Transverse colon (tissue), 4 donors: ENCODE results near the gene MCCC2. TPM values are rescaled to one million over a fixed set of nuclear protein-coding genes. Genes with fewer than 3 reads are reported as not detected.
A peak's percentile ranks its signal among the peaks of the same experiment; 100 is the strongest.
"Not testable (repeated sequence)": the region's sequence is repeated elsewhere in the genome, so short reads cannot be mapped to it uniquely, and the experiment has no call there.

Experiments
- DNase-seq: peaks from one replicate; pipeline ENCODE4 v3.0.0-alpha.2; 2019
- H3K27ac ChIP-seq, 4 donors: fragments of 200-600 bp; sonication (generic); 2 replicates each; pipeline ENCODE4 v1.5.1; 2016 to 2018; ENCODE audit warnings: inconsistent platforms in 4 of 4
- H3K27me3 ChIP-seq: fragments of 200-600 bp; sonication (generic); 2 replicates; pipeline ENCODE4 v1.5.1; 2017; ENCODE audit warnings: inconsistent platforms
- H3K36me3 ChIP-seq, 4 donors: fragments of 200-600 bp; sonication (generic); 2 replicates each; pipeline ENCODE4 v1.5.1; 2017 to 2019; ENCODE audit warnings: inconsistent platforms in 4 of 4
- H3K4me1 ChIP-seq, 4 donors: fragments of 200-600 bp; sonication (generic); 2 replicates each; pipeline ENCODE4 v1.5.1; 2017 to 2020; ENCODE audit warnings: inconsistent platforms in 4 of 4
- H3K4me3 ChIP-seq, 4 donors: fragments of 200-600 bp; sonication (generic); 1 replicate in 1 of 4; 2 replicates in 3 of 4; pipeline versions ENCODE4 v1.5.1 to v1.6.1; 2017 to 2019; ENCODE audit warnings: inconsistent platforms in 4 of 4
- H3K9me3 ChIP-seq, 2 donors: fragments of 200-600 bp; sonication (generic); 2 replicates each; pipeline ENCODE4 v1.5.1; 2017 to 2019; ENCODE audit warnings: inconsistent platforms in 2 of 2
- EP300 ChIP-seq: sonication (generic); formaldehyde crosslinking; IDR thresholded peaks from one replicate; pipeline ENCODE4 v1.6.1; 2017; ENCODE audit warnings: antibody characterized with exemption, low read depth
- POLR2A ChIP-seq: fragments of 450-650 bp; IDR thresholded peaks from one replicate; pipeline ENCODE4 v1.6.1; 2016; ENCODE audit warnings: antibody characterized with exemption, mild to moderate bottlenecking, moderate library complexity
- POLR2AphosphoS5 ChIP-seq, 3 donors: sonication (generic); formaldehyde crosslinking; IDR thresholded peaks; one replicate each; pipeline ENCODE4 v1.6.1; 2016; ENCODE audit warnings: antibody characterized with exemption in 3 of 3
- WGBS, 2 donors: methylation state at CpG; one replicate each; pipeline ENCODE4 v1.1.5; 2018; ENCODE audit warnings: low coverage in 1 of 2; 5-methylcytosine and 5-hydroxymethylcytosine counted together
- in situ Hi-C, 4 donors: fragments of 200-750 bp; cut with MboI; loops; one replicate each; pipeline versions ENCODE4 v1.15.0 to v1.15.1; 2017; ENCODE audit warnings: low sequenced_read_pairs in 3 of 4, low pct_ligation_motif_present in 1 of 4, low pct_unique_long_range_greater_than_20kb in 1 of 4
- intact Hi-C: fragments of 100-400 bp; cut with DNase I; formaldehyde crosslinking; loops from one replicate; pipeline ENCODE4 v1.15.1; 2023; ENCODE audit warnings: low total_unique reads
- total RNA-seq, 4 donors: library from RNA; depleted of rRNA; stranded (reverse); fragments of >200 nt; gene quantifications; one replicate each; pipeline ENCODE4 v1.1.0, GENCODE V29; 2016
- TF ChIP-seq, protein P1 (sequence below), 5 experiments: fragments of 200-600 bp in 3 of 5; fragments of 450-650 bp in 2 of 5; sonication (generic) in 3 of 5; IDR thresholded peaks; 1 replicate in 2 of 5; 2 replicates in 3 of 5; pipeline ENCODE4 v1.5.1; 2016 to 2017; ENCODE audit warnings: antibody characterized with exemption in 5 of 5, inconsistent platforms in 3 of 5, mild to moderate bottlenecking in 2 of 5, moderate library complexity in 1 of 5

The MCCC2 gene
- total RNA-seq, 4 donors from 2014 or later = 23.2 to 61.5 (median 43.9) TPM

DNA sequence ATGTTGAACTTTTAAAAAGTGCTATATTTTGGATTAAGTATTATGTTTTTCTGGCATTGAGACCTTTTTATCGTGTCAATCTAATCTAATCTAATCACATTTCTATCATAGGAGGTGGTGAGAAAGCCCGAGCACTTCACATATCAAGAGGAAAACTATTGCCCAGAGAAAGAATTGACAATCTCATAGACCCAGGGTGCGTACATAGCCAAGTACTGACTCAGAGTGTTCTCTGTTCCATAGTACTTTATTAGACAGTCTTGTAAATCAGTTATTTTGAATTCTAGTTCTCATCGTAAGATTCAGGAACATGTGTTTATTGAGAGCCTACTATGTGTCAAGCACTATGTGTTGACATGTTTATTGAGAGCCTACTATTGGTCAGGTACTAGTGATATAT, 9.0 kb downstream of the MCCC2 start:
- Histone ChIP-seq H3K9me3 (no peaks in the 10 kb centered on the region), H3K27ac (no peak overlapping the region), H3K4me1 (peaks cover 0 to 12% (median 3%) of the 10 kb centered on the region in 4 donors), H3K27me3 (no peaks in the 10 kb centered on the region), H3K36me3 (peaks cover 0 to 36% (median 12%) of the 10 kb centered on the region in 4 donors), H3K4me3 (no peak overlapping the region)
- no peak for DNase-seq
- 96% methylated on average over 3 to 4 of the region's 4 CpGs for WGBS, 2 donors
- TF ChIP-seq POLR2AphosphoS5 (IDR thresholded peaks at IDR 0.05) = no peak
- TF ChIP-seq EP300 = no peak
- no peak for TF ChIP-seq POLR2A
- TF ChIP-seq, protein P1, sequence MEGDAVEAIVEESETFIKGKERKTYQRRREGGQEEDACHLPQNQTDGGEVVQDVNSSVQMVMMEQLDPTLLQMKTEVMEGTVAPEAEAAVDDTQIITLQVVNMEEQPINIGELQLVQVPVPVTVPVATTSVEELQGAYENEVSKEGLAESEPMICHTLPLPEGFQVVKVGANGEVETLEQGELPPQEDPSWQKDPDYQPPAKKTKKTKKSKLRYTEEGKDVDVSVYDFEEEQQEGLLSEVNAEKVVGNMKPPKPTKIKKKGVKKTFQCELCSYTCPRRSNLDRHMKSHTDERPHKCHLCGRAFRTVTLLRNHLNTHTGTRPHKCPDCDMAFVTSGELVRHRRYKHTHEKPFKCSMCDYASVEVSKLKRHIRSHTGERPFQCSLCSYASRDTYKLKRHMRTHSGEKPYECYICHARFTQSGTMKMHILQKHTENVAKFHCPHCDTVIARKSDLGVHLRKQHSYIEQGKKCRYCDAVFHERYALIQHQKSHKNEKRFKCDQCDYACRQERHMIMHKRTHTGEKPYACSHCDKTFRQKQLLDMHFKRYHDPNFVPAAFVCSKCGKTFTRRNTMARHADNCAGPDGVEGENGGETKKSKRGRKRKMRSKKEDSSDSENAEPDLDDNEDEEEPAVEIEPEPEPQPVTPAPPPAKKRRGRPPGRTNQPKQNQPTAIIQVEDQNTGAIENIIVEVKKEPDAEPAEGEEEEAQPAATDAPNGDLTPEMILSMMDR (IDR thresholded peaks at IDR 0.05) = no peak
- in situ Hi-C loops (no loop called here), intact Hi-C loops (no loop called here)

GRCh38 chr5:71597001-71597400, 9.9 kb downstream of the MCCC2 start:
- Histone ChIP-seq H3K4me1 (peaks cover 0 to 20% (median 3%) of the 10 kb centered on the region in 4 donors), H3K4me3 (no peak overlapping the region), H3K27ac (no peak overlapping the region), H3K9me3 (no peaks in the 10 kb centered on the region), H3K27me3 (no peaks in the 10 kb centered on the region), H3K36me3 (peaks cover 0 to 37% (median 12%) of the 10 kb centered on the region in 4 donors)
- DNase-seq = no peak
- TF ChIP-seq POLR2A (no peak), EP300 (no peak), POLR2AphosphoS5 (IDR thresholded peaks at IDR 0.05) (no peak)
- TF ChIP-seq, protein P1 (IDR thresholded peaks at IDR 0.05) = no peak
- in situ Hi-C loops (no loop called here), intact Hi-C loops (no loop called here)
- WGBS, 2 donors = 75 to 98% methylated on average over 1 of the region's 1 CpG

DNA sequence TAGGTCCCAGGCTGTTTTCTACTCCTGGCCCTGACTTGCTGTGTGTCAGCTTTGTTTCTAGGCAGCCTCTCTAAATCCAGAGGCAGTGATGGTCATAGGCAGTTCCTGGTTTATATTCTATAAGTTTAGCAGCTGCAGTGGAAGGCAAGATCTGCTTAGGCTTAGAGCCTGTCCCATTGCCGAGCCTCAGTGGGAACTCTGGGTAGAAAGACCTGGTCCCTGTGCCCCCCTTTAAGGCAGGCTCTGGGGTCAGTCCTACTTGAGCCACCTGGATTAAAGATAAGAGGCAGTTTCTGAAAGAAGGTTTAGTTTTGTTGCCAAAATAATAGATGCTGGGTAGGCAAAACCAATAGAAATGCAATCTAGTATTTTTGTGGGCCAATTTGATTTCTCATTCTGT, 13.6 kb downstream of the MCCC2 start:
- Histone ChIP-seq H3K36me3 (peaks cover 0 to 60% (median 15%) of the 10 kb centered on the region in 4 donors), H3K4me3 (no peak overlapping the region), H3K27me3 (no peaks in the 10 kb centered on the region), H3K4me1 (peaks cover 0 to 22% (median 3%) of the 10 kb centered on the region in 4 donors), H3K27ac (peak overlapping the region in 2 of 4 donors; percentile 63 to 69), H3K9me3 (no peaks in the 10 kb centered on the region)
- DNase-seq = no peak
- no peak for TF ChIP-seq POLR2A
- no peak for TF ChIP-seq POLR2AphosphoS5 (IDR thresholded peaks at IDR 0.05)
- TF ChIP-seq EP300 = no peak
- TF ChIP-seq, protein P1 (IDR thresholded peaks at IDR 0.05) = no peak
- in situ Hi-C loops (no loop called here), intact Hi-C loops (no loop called here)
- 100% methylated on average over 1 of the region's 1 CpG; no CpG with 5 or more reads in 1 of the 2 donors for WGBS, 2 donors

DNA sequence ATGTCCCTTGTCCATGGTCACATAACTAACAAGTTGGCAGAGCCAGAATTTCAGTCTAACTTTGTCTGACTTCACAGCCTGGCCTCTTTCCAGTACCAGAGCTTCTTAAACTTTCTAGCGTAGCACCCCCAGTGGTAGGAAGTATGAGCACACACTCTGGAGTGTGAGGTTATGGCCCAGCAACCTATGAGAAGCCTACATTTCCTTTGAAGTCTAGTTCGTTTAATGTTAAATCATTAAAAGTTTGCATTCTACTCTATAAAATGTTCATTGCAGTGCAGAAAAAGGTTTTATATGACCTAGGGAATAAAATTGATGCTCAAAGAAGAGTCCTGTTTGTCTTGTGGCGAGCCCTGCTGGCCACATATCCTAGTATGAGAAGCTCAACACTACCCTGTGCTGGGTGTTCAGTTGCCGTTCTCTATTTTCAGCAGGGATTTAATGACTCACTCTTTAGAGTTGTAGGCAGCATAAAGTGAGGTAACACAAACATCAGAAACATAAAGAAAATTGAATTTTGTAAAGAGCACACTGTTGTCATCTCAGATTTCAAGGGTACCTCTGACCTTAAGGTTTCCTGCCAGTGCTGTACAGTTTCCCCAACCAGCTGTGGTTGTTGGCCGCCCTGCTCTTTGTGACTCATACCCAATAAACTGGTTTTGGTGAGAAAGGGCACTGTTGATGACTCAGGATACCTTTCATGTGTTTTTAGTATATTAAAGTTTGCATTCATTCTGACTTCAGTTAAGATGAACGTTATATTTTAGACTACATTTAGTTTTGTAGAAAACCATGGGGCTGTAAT, 14.3 kb downstream of the MCCC2 start:
- Histone ChIP-seq H3K36me3 (peaks cover 0 to 58% (median 13%) of the 10 kb centered on the region in 4 donors), H3K27me3 (no peaks in the 10 kb centered on the region), H3K9me3 (no peaks in the 10 kb centered on the region), H3K4me1 (peaks cover 0 to 22% (median 3%) of the 10 kb centered on the region in 4 donors), H3K4me3 (no peak overlapping the region), H3K27ac (peak overlapping the region in 3 of 4 donors; percentile 34 to 69 (median 63))
- WGBS, 2 donors = 32 to 38% methylated on average over 6 of the region's 6 CpGs
- no peak for TF ChIP-seq POLR2AphosphoS5 (IDR thresholded peaks at IDR 0.05)
- TF ChIP-seq, protein P1 (IDR thresholded peaks at IDR 0.05) = peak; percentile 41 to 63 (median 60)
- intact Hi-C loops (no loop called here), in situ Hi-C loops (no loop called here)
- DNase-seq = peak; percentile 50

DNA sequence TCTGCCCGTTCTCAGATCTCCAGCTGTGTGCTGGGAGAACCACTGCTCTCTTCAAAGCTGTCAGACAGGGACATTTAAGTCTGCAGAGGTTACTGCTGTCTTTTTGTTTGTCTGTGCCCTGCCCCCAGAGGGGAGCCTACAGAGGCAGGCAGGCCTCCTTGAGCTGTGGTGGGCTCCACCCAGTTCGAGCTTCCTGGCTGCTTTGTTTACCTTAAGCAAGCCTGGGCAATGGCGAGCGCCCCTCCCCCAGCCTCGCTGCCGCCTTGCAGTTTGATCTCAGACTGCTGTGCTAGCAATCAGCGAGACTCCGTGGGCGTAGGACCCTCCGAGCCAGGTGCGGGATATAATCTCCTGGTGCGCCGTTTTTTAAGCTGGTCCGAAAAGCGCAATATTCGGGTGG, 22.8 kb downstream of the MCCC2 start:
- peaks cover 0 to 21% (median 3%) of the 10 kb centered on the region in 4 donors for H3K36me3 ChIP-seq
- H3K4me3 ChIP-seq, H3K27ac ChIP-seq, H3K9me3 ChIP-seq, H3K27me3 ChIP-seq, intact Hi-C loops, H3K4me1 ChIP-seq, in situ Hi-C loops, DNase-seq: not testable (repeated sequence)
- WGBS, 2 donors = 88% methylated on average over 15 of the region's 16 CpGs; no CpG with 5 or more reads in 1 of the 2 donors
